NOMO-1 treated with DMSO at 0.1 percent for 48 hours (cell line): ENCODE measurements around the gene LAMB1.

Experiments
- DNase-seq: peaks from one replicate; lab custom pipeline; 2025; ENCODE audit not compliant: unreplicated experiment; lab: John Stamatoyannopoulos, UW

Gene LAMB1

DNA sequence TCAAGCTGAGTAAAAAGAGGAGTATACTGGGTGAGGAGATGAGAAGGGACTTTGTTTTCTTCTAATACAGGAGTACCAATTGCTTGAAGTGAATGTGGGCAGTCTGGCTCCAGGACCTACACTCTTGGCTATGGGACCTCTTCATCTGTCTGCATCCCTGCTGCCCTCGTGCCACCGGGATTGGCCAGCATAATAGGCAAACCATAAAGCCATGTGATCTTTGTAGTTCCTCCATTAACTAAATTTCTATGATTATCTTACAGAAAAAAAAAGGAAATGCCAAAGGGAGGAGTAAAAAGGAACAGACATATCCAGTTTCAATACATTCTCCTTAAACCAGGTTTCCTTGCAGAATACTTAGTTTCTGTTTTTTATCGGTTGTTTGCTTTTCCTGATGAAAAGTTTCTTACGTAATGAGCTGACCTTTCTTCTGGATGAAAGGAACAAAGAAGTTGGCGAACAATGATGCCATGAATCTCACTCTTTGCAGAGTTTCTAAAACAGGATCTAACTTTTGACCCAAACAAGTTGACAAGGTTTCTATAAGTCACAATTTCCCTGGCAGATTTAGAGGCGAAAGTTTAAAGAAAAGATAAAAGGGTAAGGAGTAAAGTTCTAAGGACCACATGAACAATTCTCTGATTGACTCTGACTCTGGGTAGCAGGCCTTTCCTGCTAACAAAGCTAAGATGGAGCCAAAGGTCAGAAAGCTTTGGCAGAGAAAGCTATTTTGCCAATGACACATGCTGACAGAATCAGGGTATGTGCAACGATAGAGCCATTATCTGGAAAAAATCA lies 54.1 kb downstream of the LAMB1 start:
- no peak for DNase-seq

GRCh38 chr7:107946881-107947280 lies 56.1 kb downstream of the LAMB1 start:
- DNase-seq: no peak

DNA sequence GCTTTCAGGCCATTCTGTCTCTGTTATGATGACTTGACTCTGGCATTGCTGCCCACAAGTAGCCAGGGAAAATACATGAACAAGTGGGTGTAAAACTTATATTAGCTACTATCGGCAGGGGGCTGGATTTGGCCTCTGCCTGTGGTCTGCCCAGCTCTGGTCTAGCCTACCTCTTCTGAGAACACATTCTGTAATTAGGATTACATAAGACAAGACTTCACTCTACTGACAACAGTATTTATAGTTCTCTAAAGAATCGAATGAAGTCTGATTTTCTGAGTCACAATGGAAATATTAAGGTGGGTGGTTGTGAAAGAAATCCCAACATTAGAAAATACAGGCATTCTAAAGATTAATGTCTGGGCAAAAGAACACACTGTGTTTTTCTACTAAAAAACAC lies 56.5 kb downstream of the LAMB1 start:
- no peak for DNase-seq

GRCh38 chr7:107945332-107945731 lies 57.6 kb downstream of the LAMB1 start:
- DNase-seq: no peak

DNA sequence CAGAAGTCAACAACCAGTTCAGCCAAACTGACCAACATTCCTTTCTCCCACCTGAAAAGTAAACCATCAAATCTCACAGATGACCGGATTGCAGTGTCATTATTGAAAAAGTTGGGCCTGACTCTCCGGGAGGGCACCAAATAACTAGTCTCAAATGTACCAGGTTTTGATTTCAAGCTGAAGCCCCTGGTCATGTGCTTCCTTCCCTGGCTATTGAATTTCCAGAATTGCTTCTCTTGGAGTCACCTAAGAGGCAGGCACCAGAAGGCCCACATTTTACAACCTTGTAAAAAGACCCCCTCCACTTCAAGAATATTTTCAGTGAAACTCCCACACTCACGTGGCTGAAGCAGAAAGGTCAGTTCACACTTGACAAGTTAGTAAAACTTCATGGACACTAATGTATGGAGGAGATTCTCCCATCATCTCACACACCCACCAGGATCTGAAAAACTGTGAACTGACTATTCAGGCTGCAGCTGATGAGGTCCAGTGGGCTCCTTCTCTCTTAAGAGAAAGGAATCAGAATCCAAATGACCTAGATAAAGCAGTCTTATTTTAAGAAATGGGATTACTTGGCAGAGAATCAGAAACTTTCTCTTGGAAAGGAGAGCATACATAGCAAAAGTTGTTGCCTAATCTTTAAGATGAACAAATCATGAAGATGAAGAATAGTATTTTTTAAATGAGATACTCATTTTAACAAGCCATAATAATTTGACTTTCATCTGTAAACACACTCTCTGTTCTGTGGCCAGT lies 58.4 kb downstream of the LAMB1 start:
- no peak for DNase-seq

DNA sequence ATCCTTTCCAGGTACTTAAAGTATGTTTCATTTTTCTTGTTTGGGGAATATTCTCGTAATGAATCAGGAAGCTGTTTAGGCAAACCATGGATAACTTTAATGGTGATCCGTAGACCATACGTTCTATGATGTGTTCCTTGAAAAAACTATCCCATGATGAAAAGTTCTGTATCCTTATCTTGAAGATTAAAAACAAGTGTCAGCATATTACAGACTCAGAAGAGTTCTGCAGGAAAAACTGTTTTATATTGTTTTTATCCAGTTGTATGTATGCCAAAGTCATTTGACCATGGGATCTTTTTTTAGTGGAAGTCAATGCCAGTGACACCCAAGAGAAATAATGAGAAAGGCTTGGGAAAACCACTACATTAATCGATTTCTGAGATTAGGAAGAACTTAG lies 59.9 kb downstream of the LAMB1 start:
- DNase-seq: no peak

DNA sequence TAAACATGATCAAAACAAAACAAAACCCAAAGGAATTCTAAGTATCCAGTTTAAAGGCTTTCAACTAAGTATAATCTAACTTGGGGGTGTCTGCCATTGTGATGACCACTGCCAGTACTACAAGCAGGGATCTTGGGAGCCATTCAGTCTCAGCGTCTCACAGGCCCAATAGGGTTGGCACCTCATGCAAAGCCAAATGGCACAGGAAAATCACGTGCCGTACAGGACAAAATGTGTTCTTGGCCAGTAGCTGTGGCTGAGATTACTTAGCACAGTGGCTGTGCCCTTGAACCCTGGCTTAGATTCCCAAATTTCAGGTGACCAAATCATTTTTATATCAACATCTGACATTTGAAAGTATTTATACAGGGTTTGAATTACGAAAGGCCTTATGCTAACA lies 62.0 kb downstream of the LAMB1 start:
- no peak for DNase-seq

- DNase-seq: no peak
Measured at GRCh38 chr7:107939573-107940489, 63.1 kb downstream of the LAMB1 start.

DNA sequence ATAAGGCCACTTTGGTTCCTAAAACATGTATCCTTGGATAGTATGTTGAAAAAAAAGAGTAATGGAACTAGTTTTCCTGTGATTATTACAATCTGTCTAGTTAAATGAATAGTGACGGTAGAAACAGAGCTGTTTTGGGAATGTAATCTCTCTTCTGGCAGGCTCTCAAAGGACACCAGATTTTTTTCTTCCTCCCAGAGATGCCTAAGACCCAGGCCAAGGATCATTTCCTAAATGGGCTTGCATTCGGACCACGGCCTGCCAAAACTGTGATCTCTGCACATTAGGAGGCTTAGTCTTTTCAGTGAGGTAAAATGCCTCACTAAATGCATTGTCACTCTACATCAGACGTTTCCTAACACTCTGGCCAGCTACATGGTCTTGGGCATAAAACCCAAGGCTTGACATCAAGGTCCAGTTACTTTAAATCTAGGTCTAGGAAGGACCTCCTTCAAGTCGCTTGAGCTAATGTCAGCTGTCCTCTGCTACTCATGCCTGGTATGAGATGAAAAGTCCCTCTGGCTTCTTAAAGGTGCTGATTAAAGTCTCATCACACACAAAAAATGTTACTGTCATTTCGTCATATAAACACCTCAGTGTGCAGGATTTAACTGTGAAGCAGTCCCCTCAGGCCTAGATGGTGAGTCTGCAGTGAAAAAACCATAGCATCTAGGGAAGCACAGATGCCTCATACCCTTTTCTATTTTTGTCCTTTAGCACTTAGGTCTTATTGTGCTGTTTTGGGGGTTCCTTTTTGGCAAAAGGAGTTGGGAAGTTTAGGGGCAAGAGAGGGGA lies 64.3 kb downstream of the LAMB1 start:
- no peak for DNase-seq

DNA sequence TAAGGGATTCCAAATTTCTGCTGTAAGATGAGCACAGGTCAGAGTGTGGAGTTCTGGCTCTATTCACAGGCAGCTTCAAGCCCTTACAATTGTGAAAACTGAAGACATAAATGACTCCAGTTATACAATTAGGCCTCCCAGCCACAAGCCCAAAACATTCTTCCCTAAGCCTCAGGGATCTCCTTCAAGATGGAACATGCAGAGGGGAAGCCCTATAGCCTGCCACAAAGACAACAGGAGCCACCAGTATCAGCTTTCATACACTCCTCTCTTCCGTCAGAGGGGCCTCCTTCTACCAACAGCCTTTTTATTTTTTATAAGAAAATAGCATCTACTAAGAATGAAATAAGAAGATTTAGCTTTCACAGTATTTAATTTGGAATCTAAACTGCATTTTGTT lies 65.4 kb downstream of the LAMB1 start:
- no peak for DNase-seq

- no peak for DNase-seq
Measured at GRCh38 chr7:107936312-107936711, 66.6 kb downstream of the LAMB1 start.

DNA sequence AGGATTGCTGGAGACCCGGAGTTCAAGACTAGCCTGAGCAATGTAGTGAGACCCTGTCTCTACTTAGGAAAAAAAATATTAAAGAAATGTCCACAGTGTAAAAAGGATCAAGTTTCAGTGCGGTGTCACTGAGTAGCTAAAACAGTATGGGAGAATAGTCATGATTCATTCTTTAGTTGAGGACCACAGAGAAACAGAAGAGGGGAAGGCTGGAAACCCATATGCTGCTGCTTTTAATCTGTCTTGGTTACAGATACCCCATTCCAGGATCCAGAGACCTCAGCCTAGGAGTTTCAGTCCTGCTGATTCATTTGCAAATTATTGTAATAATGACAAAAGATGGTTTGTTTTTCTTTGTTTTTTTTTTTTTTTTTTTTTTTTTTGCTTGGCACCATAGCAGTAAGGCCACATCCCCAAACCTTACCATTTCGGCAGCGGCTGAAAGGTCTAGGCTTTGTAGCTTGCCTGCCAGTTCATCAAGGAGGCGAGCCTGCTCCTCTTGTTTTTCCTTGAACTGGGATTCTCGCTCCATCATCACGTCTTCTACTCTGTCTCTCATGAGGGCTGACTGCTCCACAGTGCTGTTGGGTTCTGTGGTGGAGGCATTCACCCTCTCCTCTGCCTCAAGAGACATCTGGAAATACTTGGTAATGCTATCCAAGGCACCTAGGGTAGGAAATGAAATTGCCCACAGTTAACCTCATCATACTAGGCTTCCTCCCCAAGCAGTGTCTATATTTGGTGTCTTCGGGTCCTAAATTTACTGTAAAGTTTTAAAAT lies 67.8 kb downstream of the LAMB1 start:
- no peak for DNase-seq

DNA sequence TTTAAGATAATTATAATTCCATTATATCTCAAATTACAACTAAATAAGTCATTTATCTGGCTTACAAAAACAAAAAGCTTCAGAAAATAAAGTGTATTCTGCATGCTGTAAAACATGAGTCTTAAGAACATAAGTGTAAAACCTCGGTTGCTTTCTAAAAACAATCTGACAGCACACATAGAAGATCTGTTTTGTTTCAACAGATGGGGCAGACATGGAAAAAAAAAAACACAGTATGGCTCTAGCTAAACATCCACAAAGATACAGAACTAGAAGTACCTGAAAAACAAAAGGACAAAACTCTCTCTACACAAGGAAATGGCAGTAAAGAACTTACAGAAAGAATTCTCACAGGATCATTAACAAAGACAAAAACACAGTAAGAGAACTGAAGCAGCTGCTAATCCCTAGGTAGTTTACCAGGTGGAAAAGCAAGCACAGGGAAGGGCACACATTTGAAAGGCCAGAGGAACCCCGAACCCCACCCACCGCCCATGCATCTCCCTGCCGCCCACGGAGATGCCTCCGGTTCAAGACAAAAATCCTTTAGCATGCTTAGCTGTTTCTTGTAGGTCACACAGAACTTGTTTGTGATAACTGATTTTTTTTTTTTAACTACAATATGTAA lies 69.5 kb downstream of the LAMB1 start:
- no peak for DNase-seq

GRCh38 chr7:107932805-107933204 lies 70.2 kb downstream of the LAMB1 start:
- DNase-seq: no peak

DNA sequence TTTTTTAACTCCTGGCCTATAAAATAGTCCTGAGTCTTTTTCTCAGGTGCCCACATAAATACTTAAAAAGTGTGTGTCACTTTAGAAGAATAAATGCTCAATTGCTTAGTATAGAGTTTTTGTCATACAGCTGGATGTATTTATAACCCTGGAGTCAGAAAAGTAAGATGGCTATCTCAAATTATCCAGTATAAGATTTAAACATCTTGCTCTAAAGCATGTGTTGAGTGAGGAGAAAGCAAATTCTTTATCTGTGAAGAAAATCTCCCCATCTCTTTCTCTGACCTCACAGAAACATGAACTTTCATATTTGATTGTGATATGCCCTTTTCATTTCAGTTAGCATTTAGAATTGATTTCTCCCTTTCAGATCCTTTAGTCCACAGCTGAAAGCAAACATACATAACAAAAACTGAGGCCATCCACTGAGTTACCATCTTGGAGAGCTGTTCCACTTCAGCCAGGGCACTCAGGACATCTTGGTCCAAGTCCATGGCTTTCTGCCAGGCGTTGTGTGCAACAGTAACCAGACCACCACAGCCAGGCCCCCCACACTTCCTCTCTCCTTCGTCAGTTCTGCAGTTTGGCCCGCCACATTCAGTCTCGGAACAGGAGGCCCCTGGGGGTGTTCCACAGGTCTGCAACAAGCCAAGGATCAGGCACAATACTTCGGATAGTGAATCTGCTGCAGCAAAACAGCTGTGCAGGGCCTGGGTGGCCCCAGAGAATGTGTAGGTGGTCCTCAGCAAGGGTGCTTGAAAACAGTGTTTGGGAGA lies 71.0 kb downstream of the LAMB1 start:
- no peak for DNase-seq

- DNase-seq: no peak
Measured at GRCh38 chr7:107926481-107926880, 76.5 kb downstream of the LAMB1 start.

DNA sequence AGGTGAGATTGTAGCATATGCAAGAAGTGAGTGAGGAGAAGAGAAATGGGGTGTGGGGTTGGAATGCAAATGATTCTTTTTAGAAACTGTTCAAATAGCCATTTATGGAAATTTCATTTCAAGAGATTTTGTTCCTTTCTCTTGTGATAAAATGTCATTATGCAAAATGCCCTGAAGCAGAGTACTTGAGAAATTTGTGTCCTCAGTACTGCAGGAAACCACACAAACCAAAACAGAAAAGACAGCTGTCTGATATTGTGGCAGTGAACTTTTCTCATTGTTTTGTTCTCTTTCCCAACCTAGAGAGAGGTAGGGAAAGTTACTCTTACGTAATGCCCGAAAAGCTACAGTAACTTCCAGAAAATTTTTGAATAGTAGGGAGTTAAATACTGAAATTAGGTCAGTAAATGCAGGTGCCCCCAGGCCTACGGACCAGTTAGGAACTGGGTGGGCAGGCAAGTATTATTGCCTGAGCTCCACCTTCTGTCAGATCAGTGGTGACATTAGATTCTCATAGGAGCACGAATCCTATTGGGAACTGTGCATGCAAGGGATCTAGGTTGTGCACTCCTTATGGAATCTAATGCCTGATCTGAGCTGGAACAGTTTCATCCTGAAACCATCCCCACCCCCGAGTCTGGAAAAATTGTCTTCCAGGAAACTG lies 78.0 kb downstream of the LAMB1 start:
- DNase-seq: no peak

DNA sequence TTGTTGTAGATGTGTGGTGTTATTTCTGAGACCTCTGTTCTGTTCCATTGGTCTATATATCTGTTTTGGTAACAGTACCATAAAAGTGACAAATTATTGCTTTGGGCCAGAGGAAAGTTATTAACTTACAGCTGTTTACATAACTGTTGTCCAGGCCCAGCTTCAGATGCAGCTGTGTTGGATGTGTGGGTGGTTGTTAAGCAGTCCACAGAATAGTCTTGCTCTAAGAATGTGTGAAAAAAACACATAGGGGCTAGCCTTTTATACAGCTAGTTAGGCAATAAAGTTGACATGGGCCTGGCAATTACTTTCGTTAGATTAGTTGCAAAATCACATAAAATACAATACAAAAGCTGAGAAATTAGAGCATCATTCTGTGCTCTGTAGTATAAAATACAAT lies 80.1 kb downstream of the LAMB1 start:
- DNase-seq: no peak
